ENCODE measurements around the gene CHN2.

DNA sequence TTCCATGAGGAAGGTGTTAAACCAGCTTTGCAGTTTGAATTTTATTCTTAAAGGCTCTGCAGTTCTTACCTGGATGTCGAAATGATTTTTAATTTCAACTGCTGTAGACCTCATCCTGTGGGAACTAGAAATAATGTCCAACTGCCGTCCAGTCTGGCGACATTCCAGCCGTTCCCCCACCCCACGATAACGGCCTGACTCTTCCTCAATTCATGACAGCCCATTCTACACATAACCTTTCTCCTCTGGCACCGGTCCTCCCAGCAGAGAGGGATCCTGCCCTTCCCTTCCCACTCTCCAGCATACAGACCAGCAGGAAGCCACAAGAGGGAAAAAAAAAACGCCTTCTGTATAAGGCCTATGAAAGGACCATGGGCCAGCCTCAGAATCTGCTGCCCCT lies 317.3 kb downstream of the CHN2 start:
- TF ChIP-seq, protein P1, sequence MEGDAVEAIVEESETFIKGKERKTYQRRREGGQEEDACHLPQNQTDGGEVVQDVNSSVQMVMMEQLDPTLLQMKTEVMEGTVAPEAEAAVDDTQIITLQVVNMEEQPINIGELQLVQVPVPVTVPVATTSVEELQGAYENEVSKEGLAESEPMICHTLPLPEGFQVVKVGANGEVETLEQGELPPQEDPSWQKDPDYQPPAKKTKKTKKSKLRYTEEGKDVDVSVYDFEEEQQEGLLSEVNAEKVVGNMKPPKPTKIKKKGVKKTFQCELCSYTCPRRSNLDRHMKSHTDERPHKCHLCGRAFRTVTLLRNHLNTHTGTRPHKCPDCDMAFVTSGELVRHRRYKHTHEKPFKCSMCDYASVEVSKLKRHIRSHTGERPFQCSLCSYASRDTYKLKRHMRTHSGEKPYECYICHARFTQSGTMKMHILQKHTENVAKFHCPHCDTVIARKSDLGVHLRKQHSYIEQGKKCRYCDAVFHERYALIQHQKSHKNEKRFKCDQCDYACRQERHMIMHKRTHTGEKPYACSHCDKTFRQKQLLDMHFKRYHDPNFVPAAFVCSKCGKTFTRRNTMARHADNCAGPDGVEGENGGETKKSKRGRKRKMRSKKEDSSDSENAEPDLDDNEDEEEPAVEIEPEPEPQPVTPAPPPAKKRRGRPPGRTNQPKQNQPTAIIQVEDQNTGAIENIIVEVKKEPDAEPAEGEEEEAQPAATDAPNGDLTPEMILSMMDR (IDR thresholded peaks at IDR 0.05) = no peak
- TF ChIP-seq POLR2A (IDR thresholded peaks at IDR 0.05; ENCODE audit: low read depth) = no peak
- no peak for TF ChIP-seq POLR2AphosphoS5 (IDR thresholded peaks at IDR 0.05)
- no peak for TF ChIP-seq EP300 (IDR thresholded peaks at IDR 0.05)
